VCaP (cell line): Measurements from ENCODE around the gene PHOX2B.

Source experiments
- H3K27ac ChIP-seq: fragments of 450-650 bp; 2 replicates; pipeline ENCODE4 v1.5.1; 2017
- TF ChIP-seq, protein P1 (sequence below): fragments of 450-650 bp; conservative IDR thresholded peaks from 2 replicates; pipeline ENCODE4 v1.5.1; 2017; ENCODE audit warnings: mild to moderate bottlenecking, moderate library complexity

The PHOX2B gene

DNA sequence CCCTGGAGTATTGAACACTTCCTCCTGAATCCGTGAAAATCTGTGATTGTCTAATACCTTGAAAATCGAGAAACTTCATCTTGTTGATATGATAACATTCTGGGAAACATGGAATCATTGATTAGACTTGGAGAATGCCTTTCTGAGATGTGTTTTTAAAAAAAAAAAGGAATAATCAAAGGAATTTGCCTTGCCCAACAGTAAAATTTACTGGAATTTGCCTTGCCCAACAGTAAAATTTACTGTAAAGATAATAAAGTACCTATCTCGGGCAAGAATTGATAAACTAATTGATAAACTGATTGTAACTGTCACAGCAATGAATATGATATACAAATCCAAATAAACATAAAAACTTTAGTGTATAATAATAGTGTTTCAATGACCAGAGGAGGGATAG is 44.7 kb downstream of the PHOX2B start:
- TF ChIP-seq, protein P1, sequence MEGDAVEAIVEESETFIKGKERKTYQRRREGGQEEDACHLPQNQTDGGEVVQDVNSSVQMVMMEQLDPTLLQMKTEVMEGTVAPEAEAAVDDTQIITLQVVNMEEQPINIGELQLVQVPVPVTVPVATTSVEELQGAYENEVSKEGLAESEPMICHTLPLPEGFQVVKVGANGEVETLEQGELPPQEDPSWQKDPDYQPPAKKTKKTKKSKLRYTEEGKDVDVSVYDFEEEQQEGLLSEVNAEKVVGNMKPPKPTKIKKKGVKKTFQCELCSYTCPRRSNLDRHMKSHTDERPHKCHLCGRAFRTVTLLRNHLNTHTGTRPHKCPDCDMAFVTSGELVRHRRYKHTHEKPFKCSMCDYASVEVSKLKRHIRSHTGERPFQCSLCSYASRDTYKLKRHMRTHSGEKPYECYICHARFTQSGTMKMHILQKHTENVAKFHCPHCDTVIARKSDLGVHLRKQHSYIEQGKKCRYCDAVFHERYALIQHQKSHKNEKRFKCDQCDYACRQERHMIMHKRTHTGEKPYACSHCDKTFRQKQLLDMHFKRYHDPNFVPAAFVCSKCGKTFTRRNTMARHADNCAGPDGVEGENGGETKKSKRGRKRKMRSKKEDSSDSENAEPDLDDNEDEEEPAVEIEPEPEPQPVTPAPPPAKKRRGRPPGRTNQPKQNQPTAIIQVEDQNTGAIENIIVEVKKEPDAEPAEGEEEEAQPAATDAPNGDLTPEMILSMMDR: no peak
- H3K27ac ChIP-seq: no peak overlapping the region

DNA sequence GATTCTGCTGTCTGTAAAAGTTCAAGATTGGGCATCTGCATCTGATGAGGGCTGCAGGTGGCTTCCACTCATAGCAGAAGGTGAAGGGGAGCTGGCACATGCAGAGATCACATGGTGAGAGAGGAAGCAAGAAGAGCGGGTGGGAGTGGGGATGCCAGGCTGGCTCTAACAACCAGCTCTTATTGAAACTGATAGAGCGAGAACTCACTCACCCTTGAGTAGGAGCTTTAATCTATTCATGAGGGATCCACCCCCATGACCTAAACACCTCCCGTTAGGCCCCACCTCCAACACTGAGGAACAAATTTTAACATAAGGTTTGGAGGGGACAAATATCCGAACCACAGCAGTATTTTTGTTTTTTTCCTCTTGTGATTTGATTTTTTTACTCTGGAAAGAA is 45.8 kb downstream of the PHOX2B start:
- TF ChIP-seq, protein P1: no peak
- H3K27ac ChIP-seq: no peak overlapping the region

DNA sequence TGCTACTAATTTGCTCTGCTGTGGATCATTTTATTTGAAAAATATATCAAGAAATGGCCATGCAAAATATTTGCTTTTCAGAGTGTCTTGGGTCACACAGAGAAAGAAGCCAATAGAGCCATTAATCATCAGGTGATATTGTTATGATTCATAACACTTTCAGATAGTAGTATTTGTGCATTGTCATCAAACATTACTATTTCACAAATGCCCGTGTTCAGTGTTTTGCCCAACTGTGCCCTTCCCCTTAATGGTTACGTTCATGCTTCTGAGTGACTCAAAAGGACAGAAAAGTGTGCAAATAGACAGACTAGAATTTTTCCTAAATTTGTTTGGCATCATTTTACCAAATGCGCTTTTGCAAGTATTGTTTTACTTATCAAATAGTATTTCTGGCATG is 46.5 kb downstream of the PHOX2B start:
- TF ChIP-seq, protein P1: no peak
- no peak overlapping the region for H3K27ac ChIP-seq

DNA sequence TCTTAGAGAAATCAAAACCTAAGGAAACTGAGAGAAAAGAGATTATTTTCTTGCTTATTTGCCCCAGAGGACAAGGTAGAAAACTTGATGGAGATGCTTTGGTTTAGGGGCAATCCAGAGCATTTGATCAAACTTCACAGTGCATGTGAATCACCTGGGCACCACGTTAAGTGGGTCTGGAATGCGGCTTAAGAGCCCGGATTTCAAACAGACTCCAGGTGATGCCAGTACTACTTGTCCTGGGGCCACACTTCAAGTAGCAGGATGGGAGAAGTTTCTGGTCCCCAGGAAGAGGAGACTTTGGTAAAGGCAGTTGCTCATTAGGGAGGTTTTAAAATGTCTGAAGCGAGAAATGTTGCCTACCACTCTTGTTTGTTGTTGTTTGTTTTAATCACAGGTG is 51.8 kb downstream of the PHOX2B start:
- TF ChIP-seq, protein P1: no peak
- H3K27ac ChIP-seq: no peak overlapping the region

DNA sequence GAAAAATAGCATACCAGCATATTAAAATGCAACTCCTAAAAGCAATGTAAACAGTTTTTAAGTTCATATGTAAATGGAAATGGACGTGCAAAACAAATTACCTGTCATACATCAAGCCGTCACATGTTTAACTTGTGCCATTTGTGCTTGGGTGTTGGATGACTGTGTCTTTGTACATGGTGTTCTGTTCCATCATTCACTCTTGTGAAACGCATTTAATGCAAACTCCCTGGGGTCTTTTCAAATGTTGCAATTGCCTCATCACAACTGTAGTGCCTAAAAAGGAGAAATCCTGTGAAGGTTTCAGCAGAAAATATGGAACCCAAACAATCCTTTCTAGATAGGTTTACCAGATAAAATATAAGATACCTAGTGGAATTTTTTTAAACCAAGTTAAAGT is 52.4 kb downstream of the PHOX2B start:
- no peak overlapping the region for H3K27ac ChIP-seq
- TF ChIP-seq, protein P1: no peak
